Mesenchymal stem cell (in vitro differentiated cells and primary cell): ENCODE results near the gene ARID5B. TPM values are rescaled to one million over a fixed set of nuclear protein-coding genes. Genes with fewer than 3 reads are reported as not detected.

Experiments used
- DNase-seq: peaks from one replicate; pipeline ENCODE4 v3.0.0-alpha.2; 2013
- H2AFZ ChIP-seq: one replicate; pipeline ENCODE4 v1.6.1; 2013; ENCODE audit warnings: low read depth, mild to moderate bottlenecking, control low read depth, inconsistent platforms, low read length, moderate library complexity
- H2AK5ac ChIP-seq: 2 replicates; pipeline ENCODE4 v1.6.1; 2013; ENCODE audit warnings: low read length, moderate library complexity, mild to moderate bottlenecking, inconsistent platforms; ENCODE audit not compliant: severe bottlenecking
- H2BK120ac ChIP-seq: one replicate; pipeline ENCODE4 v1.6.1; 2013; ENCODE audit warnings: low read depth, mild to moderate bottlenecking, inconsistent platforms, low read length, moderate library complexity
- H2BK12ac ChIP-seq, 2 experiments: one replicate each; pipeline ENCODE4 v1.6.1; 2013; ENCODE audit warnings: inconsistent platforms in 2 of 2, low read length in 2 of 2, mild to moderate bottlenecking in 2 of 2, moderate library complexity in 2 of 2, control low read depth in 1 of 2
- H2BK15ac ChIP-seq: one replicate; pipeline ENCODE4 v1.6.1; 2013; ENCODE audit warnings: mild to moderate bottlenecking, low read depth, inconsistent platforms; ENCODE audit not compliant: poor library complexity, severe bottlenecking
- H2BK5ac ChIP-seq: 2 replicates; pipeline ENCODE4 v1.6.1; 2013; ENCODE audit warnings: low read depth, mild to moderate bottlenecking, low read length, control low read depth, inconsistent platforms; ENCODE audit not compliant: poor library complexity, severe bottlenecking
- H3K14ac ChIP-seq, 2 experiments: one replicate each; pipeline ENCODE4 v1.6.1; 2013; ENCODE audit warnings: inconsistent platforms in 2 of 2, low read length in 2 of 2, control low read depth in 1 of 2, mild to moderate bottlenecking in 1 of 2, moderate library complexity in 1 of 2
- H3K18ac ChIP-seq, 2 experiments: one replicate each; pipeline ENCODE4 v1.6.1; 2013; ENCODE audit warnings: inconsistent platforms in 2 of 2, low read length in 2 of 2, control low read depth in 1 of 2, low read depth in 1 of 2, mild to moderate bottlenecking in 1 of 2
- H3K23ac ChIP-seq, 2 experiments: one replicate each; pipeline ENCODE4 v1.6.1; 2013; ENCODE audit warnings: inconsistent platforms in 2 of 2, low read length in 2 of 2, mild to moderate bottlenecking in 2 of 2, moderate library complexity in 2 of 2, control low read depth in 1 of 2
- H3K27ac ChIP-seq: 2 replicates; pipeline ENCODE4 v1.5.1; 2013; ENCODE audit warnings: mild to moderate bottlenecking, moderate library complexity, low read length, control low read depth, inconsistent platforms; ENCODE audit not compliant: poor library complexity, severe bottlenecking
- H3K27me3 ChIP-seq, 2 experiments: 2 replicates each; pipeline versions ENCODE4 v1.6.1 to v1.7.0; 2013; ENCODE audit warnings: low read length in 2 of 2, mild to moderate bottlenecking in 2 of 2, moderate library complexity in 2 of 2, control low read depth in 1 of 2, inconsistent platforms in 1 of 2; ENCODE audit not compliant: control insufficient read depth in 1 of 2, insufficient read depth in 1 of 2
- H3K36me3 ChIP-seq, 2 experiments: 2 replicates each; pipeline versions ENCODE4 v1.6.1 to v1.7.0; 2013; ENCODE audit warnings: low read length in 2 of 2, control low read depth in 1 of 2, inconsistent platforms in 1 of 2, low read depth in 1 of 2, mild to moderate bottlenecking in 1 of 2; ENCODE audit not compliant: insufficient read depth in 2 of 2, control insufficient read depth in 1 of 2
- H3K4ac ChIP-seq, 2 experiments: one replicate each; pipeline ENCODE4 v1.6.1; 2013; ENCODE audit warnings: inconsistent platforms in 2 of 2, low read length in 2 of 2, mild to moderate bottlenecking in 2 of 2, moderate library complexity in 2 of 2, control low read depth in 1 of 2, low read depth in 1 of 2
- H3K4me1 ChIP-seq: 2 replicates; pipeline ENCODE4 v1.6.1; 2013; ENCODE audit warnings: low read depth, low read length, control low read depth; ENCODE audit not compliant: control insufficient read depth, insufficient read depth
- H3K4me2 ChIP-seq: 2 replicates; pipeline ENCODE4 v1.6.1; 2013; ENCODE audit warnings: low read length, mild to moderate bottlenecking, inconsistent platforms; ENCODE audit not compliant: poor library complexity, severe bottlenecking
- H3K4me3 ChIP-seq, 2 experiments: 2 replicates each; pipeline versions ENCODE4 v1.5.1 to v1.7.0; 2013; ENCODE audit warnings: low read length in 2 of 2, mild to moderate bottlenecking in 2 of 2, control low read depth in 1 of 2, low read depth in 1 of 2; ENCODE audit not compliant: insufficient read depth in 1 of 2
- H3K79me1 ChIP-seq: replicated peaks from 2 replicates; pipeline ENCODE4 v1.6.1; 2013; ENCODE audit warnings: mild to moderate bottlenecking, control low read depth, low read length, inconsistent platforms; ENCODE audit not compliant: poor library complexity, severe bottlenecking
- H3K9ac ChIP-seq: 2 replicates; pipeline ENCODE4 v1.7.0; 2013; ENCODE audit warnings: mild to moderate bottlenecking, low read length, moderate library complexity
- H3K9me3 ChIP-seq: 2 replicates; pipeline ENCODE4 v1.7.0; 2013; ENCODE audit warnings: mild to moderate bottlenecking, low read length; ENCODE audit not compliant: control insufficient read depth
- H4K8ac ChIP-seq: one replicate; pipeline ENCODE4 v1.6.1; 2013; ENCODE audit warnings: inconsistent platforms, mild to moderate bottlenecking, low read length, moderate library complexity
- H4K91ac ChIP-seq: one replicate; pipeline ENCODE4 v1.6.1; 2013; ENCODE audit warnings: mild to moderate bottlenecking, low read length, inconsistent platforms
- WGBS: methylation state at CpG from one replicate; pipeline ENCODE4 v1.1.7; 2013; ENCODE audit warnings: mixed read lengths; 5-methylcytosine and 5-hydroxymethylcytosine counted together
- polyA plus RNA-seq, 2 experiments: library from polyadenylated mRNA; stranded (reverse); fragments of 200-250 nt; gene quantifications; one replicate each; pipeline ENCODE4 v1.2.3, GENCODE V29; 2013

Gene ARID5B, protein sequence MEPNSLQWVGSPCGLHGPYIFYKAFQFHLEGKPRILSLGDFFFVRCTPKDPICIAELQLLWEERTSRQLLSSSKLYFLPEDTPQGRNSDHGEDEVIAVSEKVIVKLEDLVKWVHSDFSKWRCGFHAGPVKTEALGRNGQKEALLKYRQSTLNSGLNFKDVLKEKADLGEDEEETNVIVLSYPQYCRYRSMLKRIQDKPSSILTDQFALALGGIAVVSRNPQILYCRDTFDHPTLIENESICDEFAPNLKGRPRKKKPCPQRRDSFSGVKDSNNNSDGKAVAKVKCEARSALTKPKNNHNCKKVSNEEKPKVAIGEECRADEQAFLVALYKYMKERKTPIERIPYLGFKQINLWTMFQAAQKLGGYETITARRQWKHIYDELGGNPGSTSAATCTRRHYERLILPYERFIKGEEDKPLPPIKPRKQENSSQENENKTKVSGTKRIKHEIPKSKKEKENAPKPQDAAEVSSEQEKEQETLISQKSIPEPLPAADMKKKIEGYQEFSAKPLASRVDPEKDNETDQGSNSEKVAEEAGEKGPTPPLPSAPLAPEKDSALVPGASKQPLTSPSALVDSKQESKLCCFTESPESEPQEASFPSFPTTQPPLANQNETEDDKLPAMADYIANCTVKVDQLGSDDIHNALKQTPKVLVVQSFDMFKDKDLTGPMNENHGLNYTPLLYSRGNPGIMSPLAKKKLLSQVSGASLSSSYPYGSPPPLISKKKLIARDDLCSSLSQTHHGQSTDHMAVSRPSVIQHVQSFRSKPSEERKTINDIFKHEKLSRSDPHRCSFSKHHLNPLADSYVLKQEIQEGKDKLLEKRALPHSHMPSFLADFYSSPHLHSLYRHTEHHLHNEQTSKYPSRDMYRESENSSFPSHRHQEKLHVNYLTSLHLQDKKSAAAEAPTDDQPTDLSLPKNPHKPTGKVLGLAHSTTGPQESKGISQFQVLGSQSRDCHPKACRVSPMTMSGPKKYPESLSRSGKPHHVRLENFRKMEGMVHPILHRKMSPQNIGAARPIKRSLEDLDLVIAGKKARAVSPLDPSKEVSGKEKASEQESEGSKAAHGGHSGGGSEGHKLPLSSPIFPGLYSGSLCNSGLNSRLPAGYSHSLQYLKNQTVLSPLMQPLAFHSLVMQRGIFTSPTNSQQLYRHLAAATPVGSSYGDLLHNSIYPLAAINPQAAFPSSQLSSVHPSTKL
- polyA plus RNA-seq (2013, experiment 1 of 2): 61.5 TPM
- 57.0 TPM for polyA plus RNA-seq (2013, experiment 2 of 2)

DNA sequence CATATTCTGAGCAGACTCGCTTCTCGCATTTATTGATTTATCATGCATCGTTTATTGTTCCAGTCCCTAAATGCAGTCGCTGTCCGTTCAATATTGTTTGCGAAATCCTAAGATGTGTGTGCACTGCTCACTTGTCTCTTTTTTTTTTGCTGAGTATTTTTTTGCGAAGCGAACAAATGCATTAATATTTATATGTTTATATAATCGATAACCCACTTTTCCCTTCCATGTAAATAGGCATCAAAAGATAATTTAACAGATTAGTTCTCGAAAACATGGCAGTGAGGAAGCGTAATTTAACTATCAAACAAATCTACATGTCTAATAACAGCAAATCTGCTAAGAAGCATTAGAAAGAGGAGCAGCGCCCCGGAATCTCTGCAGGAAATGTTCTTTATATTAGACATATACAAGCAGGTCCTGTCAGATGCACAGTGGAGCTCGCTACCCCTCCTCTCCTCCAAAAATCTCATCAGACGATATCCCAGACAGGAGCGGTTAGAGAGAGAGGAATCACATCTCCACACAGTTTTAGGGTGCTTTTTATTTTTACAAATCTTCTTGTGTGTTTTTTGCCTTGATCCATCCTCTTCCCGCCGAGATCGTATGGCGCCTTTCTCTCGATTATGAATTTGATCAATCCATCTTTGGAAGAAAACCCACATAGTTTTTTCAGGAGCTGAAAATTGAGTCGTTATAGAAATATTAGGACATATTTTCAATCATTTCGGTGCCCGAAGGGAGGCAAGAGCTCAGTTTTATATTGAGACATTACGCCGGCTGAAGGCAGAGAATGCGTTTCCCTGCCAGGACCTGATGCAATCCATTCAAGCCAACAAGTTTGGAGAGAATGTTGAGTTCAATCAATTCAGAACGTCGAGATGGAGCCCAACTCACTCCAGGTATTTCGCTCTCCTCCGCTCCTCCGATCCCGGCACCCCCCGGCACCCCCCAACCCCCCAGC, at the start of gene ARID5B:
TSS of gene ARID5B (plus strand) at position 871 of the 964 bp plus-strand sequence. CDS start at position 882, 11 bp downstream.
- Histone ChIP-seq H2AFZ (no peak within 1 kb of the TSS), H2AK5ac (peak within 1 kb of the TSS; percentile 14), H4K91ac (no peak within 1 kb of the TSS), H3K4me1 (peaks cover 7% of the 10 kb centered on the region), H3K4ac (peak within 1 kb of the TSS in 1 of 2 experiments; percentile 83), H3K18ac (peak within 1 kb of the TSS; percentile 54 to 63), H3K79me1 (no peaks in the 10 kb centered on the region), H3K4me2 (peak within 1 kb of the TSS; percentile 81), H4K8ac (peak within 1 kb of the TSS; percentile 32), H2BK12ac (peak within 1 kb of the TSS in 1 of 2 experiments; percentile 29), H3K9me3 (no peaks in the 10 kb centered on the region), H3K9ac (peak within 1 kb of the TSS; percentile 100), H3K27me3 (no peaks in the 10 kb centered on the region), H2BK15ac (no peak within 1 kb of the TSS), H3K4me3 (peak within 1 kb of the TSS; percentile 55 to 91), H2BK5ac (peak within 1 kb of the TSS; percentile 92), H3K23ac (no peak within 1 kb of the TSS), H3K14ac (no peak within 1 kb of the TSS), H3K36me3 (no peaks in the 10 kb centered on the region), H2BK120ac (peak within 1 kb of the TSS; percentile 67), H3K27ac (peak within 1 kb of the TSS; percentile 93)
- under 1% methylated on average over 26 of the region's 34 CpGs for WGBS
- peak; percentile 84 for DNase-seq

DNA sequence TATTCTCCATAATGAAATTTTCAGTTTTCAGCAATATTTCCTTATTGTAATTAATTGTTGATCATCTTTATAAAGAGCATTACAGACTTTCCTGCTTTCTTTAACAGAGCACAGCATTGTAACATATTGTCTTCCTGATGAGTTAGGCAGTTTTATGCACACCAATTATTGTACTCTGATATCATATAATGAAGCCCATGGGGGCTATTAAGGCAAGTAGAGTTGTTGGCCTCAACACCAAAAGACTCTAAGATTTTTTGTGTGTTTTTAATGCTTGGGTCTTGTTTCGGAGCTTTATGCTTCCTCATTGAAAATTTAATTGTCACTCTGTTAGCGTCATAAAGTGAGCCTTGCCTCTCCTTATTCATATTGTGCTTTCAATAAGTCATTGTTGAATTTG, 49.2 kb upstream of the ARID5B start:
- no peak for DNase-seq
- no peak overlapping the region for H3K18ac ChIP-seq
- H3K4me1 ChIP-seq: peaks cover 3% of the 10 kb centered on the region
- H4K91ac ChIP-seq: no peak overlapping the region
- no peaks in the 10 kb centered on the region for H3K9me3 ChIP-seq
- no peak overlapping the region for H3K27ac ChIP-seq
- H3K14ac ChIP-seq: no peak overlapping the region
- no peak overlapping the region for H2BK15ac ChIP-seq
- no peak overlapping the region for H2BK120ac ChIP-seq
- no peak overlapping the region for H3K4me3 ChIP-seq
- no peaks in the 10 kb centered on the region for H3K79me1 ChIP-seq
- H3K4ac ChIP-seq: no peak overlapping the region
- no peak overlapping the region for H2AK5ac ChIP-seq
- 93% methylated on average over 2 of the region's 2 CpGs for WGBS
- no peak overlapping the region for H4K8ac ChIP-seq
- H3K27me3 ChIP-seq: no peaks in the 10 kb centered on the region
- no peak overlapping the region for H2AFZ ChIP-seq
- H2BK5ac ChIP-seq: no peak overlapping the region
- no peak overlapping the region for H2BK12ac ChIP-seq
- H3K4me2 ChIP-seq: no peak overlapping the region
- H3K36me3 ChIP-seq: no peaks in the 10 kb centered on the region
- H3K23ac ChIP-seq: no peak overlapping the region
- no peak overlapping the region for H3K9ac ChIP-seq

DNA sequence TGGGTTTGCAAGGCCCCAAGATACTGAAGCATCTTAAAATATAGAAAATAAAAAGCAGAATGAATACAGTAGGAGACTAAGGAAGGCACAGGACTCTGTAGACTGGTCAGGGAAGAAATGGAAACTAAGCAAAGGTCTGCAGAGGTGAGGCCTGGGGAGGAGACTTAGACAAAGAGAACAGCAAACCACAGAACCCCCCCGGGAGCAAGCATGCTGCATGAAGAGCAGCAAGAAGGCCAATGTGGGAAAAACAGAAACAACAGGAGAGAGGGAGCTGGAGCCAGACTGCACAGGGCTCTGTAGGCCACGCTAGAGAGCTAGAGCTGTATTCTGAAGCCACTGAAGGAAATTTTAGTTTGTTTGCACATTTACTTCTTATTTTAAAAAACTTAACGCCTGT, 45.7 kb upstream of the ARID5B start:
- no peak overlapping the region for H2BK120ac ChIP-seq
- no peak overlapping the region for H3K14ac ChIP-seq
- WGBS: 97% methylated on average over 2 of the region's 3 CpGs
- H3K4me1 ChIP-seq: peaks cover 2% of the 10 kb centered on the region
- H3K27me3 ChIP-seq: no peaks in the 10 kb centered on the region
- H2AFZ ChIP-seq: no peak overlapping the region
- no peak overlapping the region for H2BK12ac ChIP-seq
- H2BK5ac ChIP-seq: no peak overlapping the region
- no peak overlapping the region for H2BK15ac ChIP-seq
- no peak overlapping the region for H3K4ac ChIP-seq
- H3K9ac ChIP-seq: no peak overlapping the region
- no peak overlapping the region for H4K8ac ChIP-seq
- H3K4me2 ChIP-seq: no peak overlapping the region
- no peak overlapping the region for H3K18ac ChIP-seq
- no peaks in the 10 kb centered on the region for H3K36me3 ChIP-seq
- H4K91ac ChIP-seq: no peak overlapping the region
- no peak for DNase-seq
- no peak overlapping the region for H3K4me3 ChIP-seq
- H3K27ac ChIP-seq: no peak overlapping the region
- H3K9me3 ChIP-seq: no peaks in the 10 kb centered on the region
- no peak overlapping the region for H3K23ac ChIP-seq
- H3K79me1 ChIP-seq: no peaks in the 10 kb centered on the region
- H2AK5ac ChIP-seq: no peak overlapping the region
